ENCODE data around the gene PAXX. TPM values are rescaled to one million over a fixed set of nuclear protein-coding genes. Genes with fewer than 3 reads are reported as not detected.

PAXX gene
- total RNA-seq, 1 donor: 18.3 TPM

- no peak for DNase-seq (ENCODE audit: low read depth)
- no peak overlapping the region for H3K4me3 ChIP-seq (ENCODE audit: low read depth, low read length)
- TF ChIP-seq CTCF (IDR thresholded peaks at IDR 0.05; ENCODE audit: insufficient read depth, low read length): no peak
Observed at GRCh38 chr9:136972335-136972734, 19.9 kb upstream of the PAXX start.

- DNase-seq (ENCODE audit: low read depth): no peak
- H3K4me3 ChIP-seq (ENCODE audit: low read depth, low read length): no peak overlapping the region
- TF ChIP-seq CTCF (IDR thresholded peaks at IDR 0.05; ENCODE audit: insufficient read depth, low read length): no peak
Observed at GRCh38 chr9:136972743-136973142, 19.5 kb upstream of the PAXX start.

GRCh38 chr9:136973618-136974617 lies 18.3 kb upstream of the PAXX start:
- no peak for TF ChIP-seq CTCF (IDR thresholded peaks at IDR 0.05; ENCODE audit: insufficient read depth, low read length)
- DNase-seq (ENCODE audit: low read depth): no peak
- H3K4me3 ChIP-seq (ENCODE audit: low read depth, low read length): no peak overlapping the region

GRCh38 chr9:136974817-136975535 lies 17.2 kb upstream of the PAXX start:
- no peak for DNase-seq (ENCODE audit: low read depth)
- H3K4me3 ChIP-seq (ENCODE audit: low read depth, low read length): no peak overlapping the region
- TF ChIP-seq CTCF (IDR thresholded peaks at IDR 0.05; ENCODE audit: insufficient read depth, low read length): no peak

GRCh38 chr9:136975644-136976043 lies 16.6 kb upstream of the PAXX start:
- no peak for DNase-seq (ENCODE audit: low read depth)

GRCh38 chr9:136977223-136977622 lies 15.0 kb upstream of the PAXX start, which contains the start of gene PTGDS:
Gene PTGDS (plus strand): TSS chr9:136977504. CDS start chr9:136977579, 75 bp downstream.
- H3K4me3 ChIP-seq (ENCODE audit: low read depth, low read length): peak within 1 kb of the TSS; percentile 56
- TF ChIP-seq CTCF (IDR thresholded peaks at IDR 0.05; ENCODE audit: insufficient read depth, low read length): no peak
- no peak for DNase-seq (ENCODE audit: low read depth)

More at GRCh38 chr9:136975644-136976043, 16.6 kb upstream of the PAXX start:
- no peak overlapping the region for H3K4me3 ChIP-seq (ENCODE audit: low read depth, low read length)
- TF ChIP-seq CTCF (IDR thresholded peaks at IDR 0.05; ENCODE audit: insufficient read depth, low read length): no peak
